Mesothelial cell of epicardium (in vitro differentiated cells): ENCODE results near the gene ZNF837. TPM values are rescaled to one million over a fixed set of nuclear protein-coding genes. Genes with fewer than 3 reads are reported as not detected.

Experiments
- DNase-seq, 2 experiments: peaks; one replicate each; pipeline ENCODE4 v3.0.0; 2021; ENCODE audit warnings: low spot score in 2 of 2; ENCODE audit not compliant: unreplicated experiment in 2 of 2
- H3K27ac Mint-ChIP-seq: 2 replicates; pipeline ENCODE4 v1.8.0; 2021; ENCODE audit warnings: mixed read lengths
- H3K27me3 Mint-ChIP-seq: 2 replicates; pipeline ENCODE4 v1.8.0; 2021; ENCODE audit warnings: low read depth, mixed read lengths
- H3K36me3 Mint-ChIP-seq: 2 replicates; pipeline ENCODE4 v1.8.0; 2021; ENCODE audit warnings: mixed read lengths
- H3K4me1 Mint-ChIP-seq: 2 replicates; pipeline ENCODE4 v1.8.0; 2021; ENCODE audit warnings: mixed read lengths
- H3K4me3 Mint-ChIP-seq: 2 replicates; pipeline ENCODE4 v1.8.0; 2021; ENCODE audit warnings: mild to moderate bottlenecking, moderate library complexity, mixed read lengths
- H3K9me3 Mint-ChIP-seq: 2 replicates; pipeline ENCODE4 v1.8.0; 2021; ENCODE audit warnings: mixed read lengths
- total RNA-seq: library from RNA; stranded (reverse); gene quantifications from 3 replicates; pipeline ENCODE4 v1.2.1, GENCODE V29; 2021
- TF ChIP-seq, protein P1 (sequence below): fragments of 200-600 bp; sonication (generic); IDR thresholded peaks from one replicate; pipeline ENCODE4 v1.5.0; 2021; ENCODE audit warnings: antibody characterized with exemption; ENCODE audit not compliant: unreplicated experiment

Gene ZNF837
- total RNA-seq, 1 donor from 2014 or later, result 3.9 TPM

DNA sequence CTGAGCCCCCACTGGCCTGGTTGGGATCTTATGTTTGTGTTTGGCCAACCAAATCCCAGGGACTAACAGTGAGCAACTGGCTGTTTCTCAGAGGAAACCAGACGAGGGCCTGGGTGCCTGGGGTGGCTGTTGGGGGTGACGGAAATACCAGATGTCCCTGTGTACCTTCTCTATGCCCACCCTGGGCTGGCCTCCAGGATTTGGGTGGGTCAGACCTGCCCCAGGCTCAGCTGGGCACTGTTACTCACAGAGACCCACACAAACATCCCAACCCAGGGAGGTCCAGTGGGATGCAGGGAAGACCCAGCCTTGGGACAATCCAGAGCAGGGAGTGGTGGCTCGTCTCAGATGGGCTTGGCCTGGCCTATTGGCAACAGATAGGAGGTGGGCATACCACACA lies 45.2 kb downstream of the ZNF837 start:
- Mint-ChIP-seq H3K4me3 (no peak overlapping the region), H3K4me1 (no peaks in the 10 kb centered on the region), H3K36me3 (peaks cover 27% of the 10 kb centered on the region), H3K9me3 (peaks cover 2% of the 10 kb centered on the region), H3K27me3 (no peaks in the 10 kb centered on the region), H3K27ac (no peak overlapping the region)
- TF ChIP-seq, protein P1, sequence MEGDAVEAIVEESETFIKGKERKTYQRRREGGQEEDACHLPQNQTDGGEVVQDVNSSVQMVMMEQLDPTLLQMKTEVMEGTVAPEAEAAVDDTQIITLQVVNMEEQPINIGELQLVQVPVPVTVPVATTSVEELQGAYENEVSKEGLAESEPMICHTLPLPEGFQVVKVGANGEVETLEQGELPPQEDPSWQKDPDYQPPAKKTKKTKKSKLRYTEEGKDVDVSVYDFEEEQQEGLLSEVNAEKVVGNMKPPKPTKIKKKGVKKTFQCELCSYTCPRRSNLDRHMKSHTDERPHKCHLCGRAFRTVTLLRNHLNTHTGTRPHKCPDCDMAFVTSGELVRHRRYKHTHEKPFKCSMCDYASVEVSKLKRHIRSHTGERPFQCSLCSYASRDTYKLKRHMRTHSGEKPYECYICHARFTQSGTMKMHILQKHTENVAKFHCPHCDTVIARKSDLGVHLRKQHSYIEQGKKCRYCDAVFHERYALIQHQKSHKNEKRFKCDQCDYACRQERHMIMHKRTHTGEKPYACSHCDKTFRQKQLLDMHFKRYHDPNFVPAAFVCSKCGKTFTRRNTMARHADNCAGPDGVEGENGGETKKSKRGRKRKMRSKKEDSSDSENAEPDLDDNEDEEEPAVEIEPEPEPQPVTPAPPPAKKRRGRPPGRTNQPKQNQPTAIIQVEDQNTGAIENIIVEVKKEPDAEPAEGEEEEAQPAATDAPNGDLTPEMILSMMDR, result no peak
- DNase-seq, result no peak

DNA sequence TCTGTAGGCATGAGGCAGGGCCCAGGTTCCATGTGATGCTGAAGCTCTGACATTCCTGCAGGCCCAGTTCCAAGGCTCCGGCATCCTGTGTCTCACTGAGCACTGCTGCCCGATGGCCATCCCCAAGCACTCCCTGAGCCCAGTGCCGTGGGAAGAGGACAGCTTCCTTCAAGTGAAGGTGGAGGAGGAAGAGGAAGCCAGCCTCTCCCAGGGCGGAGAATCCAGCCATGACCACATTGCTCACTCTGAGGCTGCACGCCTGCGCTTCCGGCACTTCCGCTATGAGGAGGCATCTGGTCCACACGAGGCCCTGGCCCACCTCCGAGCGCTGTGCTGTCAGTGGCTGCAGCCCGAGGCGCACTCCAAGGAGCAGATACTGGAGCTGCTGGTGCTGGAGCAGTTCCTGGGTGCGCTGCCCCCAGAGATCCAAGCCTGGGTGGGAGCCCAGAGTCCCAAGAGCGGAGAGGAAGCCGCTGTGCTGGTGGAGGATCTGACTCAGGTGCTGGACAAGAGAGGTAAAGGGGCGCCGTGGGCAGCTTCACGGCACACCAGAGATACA lies 46.1 kb downstream of the ZNF837 start:
- TF ChIP-seq, protein P1, result no peak
- no peaks in the 10 kb centered on the region for H3K27me3 Mint-ChIP-seq

DNA sequence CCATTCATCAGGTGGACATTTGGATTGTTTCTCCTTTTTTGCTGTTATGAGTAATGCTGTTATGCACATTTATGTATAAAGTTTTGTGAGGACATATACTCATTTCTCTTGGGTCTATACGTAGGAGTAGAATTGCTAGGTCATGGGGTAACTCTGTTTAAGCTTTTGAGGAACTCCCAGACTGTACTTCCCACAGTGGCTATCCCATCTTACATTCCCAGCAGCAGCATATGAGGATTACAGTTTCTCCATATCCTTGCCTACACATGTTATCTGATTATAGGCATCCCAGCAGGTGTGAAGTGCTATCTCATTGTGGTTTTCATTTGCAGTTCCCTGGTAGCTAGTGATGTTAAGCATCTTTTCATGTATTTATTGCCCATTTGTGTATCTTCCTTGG lies 48.1 kb downstream of the ZNF837 start:
- TF ChIP-seq, protein P1, result no peak
- no peak overlapping the region for H3K4me3 Mint-ChIP-seq
- H3K27me3 Mint-ChIP-seq, result no peaks in the 10 kb centered on the region
- H3K27ac Mint-ChIP-seq, result no peak overlapping the region
- peaks cover 5% of the 10 kb centered on the region for H3K36me3 Mint-ChIP-seq
- H3K4me1 Mint-ChIP-seq, result peaks cover 2% of the 10 kb centered on the region
- H3K9me3 Mint-ChIP-seq, result no peaks in the 10 kb centered on the region
- no peak for DNase-seq

More for the DNA sequence above, 46.1 kb downstream of the ZNF837 start:
- no peak overlapping the region for H3K27ac Mint-ChIP-seq
- no peaks in the 10 kb centered on the region for H3K4me1 Mint-ChIP-seq
- H3K4me3 Mint-ChIP-seq, result no peak overlapping the region
- peaks cover 2% of the 10 kb centered on the region for H3K9me3 Mint-ChIP-seq
- H3K36me3 Mint-ChIP-seq, result peaks cover 22% of the 10 kb centered on the region
- DNase-seq, result no peak

DNA sequence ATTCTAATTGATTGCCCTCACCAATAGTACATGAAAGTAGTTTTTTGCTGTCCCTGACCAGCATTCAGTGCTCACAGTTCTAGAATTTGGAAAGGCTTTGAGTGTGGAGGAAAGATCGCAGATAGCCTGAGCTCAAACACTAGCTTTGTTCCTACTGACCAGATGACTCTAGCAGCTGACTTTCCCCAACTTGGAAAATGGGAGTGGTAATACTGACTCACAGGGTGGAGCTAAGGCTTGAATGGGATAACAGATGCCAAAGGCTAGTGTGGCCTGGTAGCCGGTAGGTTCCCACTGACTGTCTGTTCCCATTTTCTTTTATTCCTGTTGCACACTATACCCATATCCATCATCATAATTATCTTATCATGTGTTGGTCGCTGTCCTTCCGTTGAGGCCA lies 50.4 kb downstream of the ZNF837 start:
- H3K9me3 Mint-ChIP-seq, result no peaks in the 10 kb centered on the region
- no peak overlapping the region for H3K4me3 Mint-ChIP-seq
- H3K36me3 Mint-ChIP-seq, result peaks cover 5% of the 10 kb centered on the region
- TF ChIP-seq, protein P1, result no peak
- no peak overlapping the region for H3K27ac Mint-ChIP-seq
- peaks cover 2% of the 10 kb centered on the region for H3K4me1 Mint-ChIP-seq
- no peaks in the 10 kb centered on the region for H3K27me3 Mint-ChIP-seq
- no peak for DNase-seq

DNA sequence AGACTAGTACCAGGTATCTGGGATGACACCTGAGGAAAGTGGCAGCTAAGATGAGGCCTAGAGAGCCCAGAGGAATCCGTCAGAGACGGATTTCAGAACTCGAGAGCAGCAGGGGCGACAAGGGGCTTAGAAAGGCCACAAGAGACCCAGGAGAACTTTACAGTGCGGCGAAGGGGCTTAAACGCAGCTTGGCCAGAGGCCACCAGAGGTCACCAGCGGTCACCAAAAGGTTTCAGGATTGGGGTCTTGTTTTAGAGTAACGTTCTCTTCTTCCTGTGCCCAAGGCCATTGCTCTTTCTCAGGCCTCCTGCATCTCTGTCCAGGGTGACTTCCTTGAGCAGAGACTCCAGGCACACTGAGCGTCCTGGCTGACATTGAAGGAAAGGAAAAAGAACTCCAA lies 51.8 kb downstream of the ZNF837 start:
- Mint-ChIP-seq H3K27me3 (no peaks in the 10 kb centered on the region), H3K27ac (no peak overlapping the region), H3K4me1 (peaks cover 2% of the 10 kb centered on the region), H3K9me3 (no peaks in the 10 kb centered on the region), H3K36me3 (no peaks in the 10 kb centered on the region), H3K4me3 (no peak overlapping the region)
- TF ChIP-seq, protein P1, result no peak
- DNase-seq, result no peak
